SK-N-SH treated with all-trans-retinoic acid at 6 μM for 48 hours (cell line): Measurements from ENCODE around the gene MON2.

Source experiments
- ATAC-seq: fragments of 200-7000 bp; cut with Tn5 transposase; 3 replicates; pipeline ENCODE4 v1.9.1; 2020; ENCODE audit warnings: mild to moderate bottlenecking, moderate library complexity
- BACH2 ChIP-seq: fragments of 250-450 bp; sonication (Bioruptor Pico); IDR thresholded peaks from 2 replicates; pipeline ENCODE4 v1.9.0; 2021; ENCODE audit warnings: mild to moderate bottlenecking, borderline replicate concordance
- CSDC2 ChIP-seq: fragments of 250-450 bp; sonication (Bioruptor Pico); IDR thresholded peaks from 2 replicates; pipeline ENCODE4 v1.5.0; 2020; ENCODE audit warnings: mild to moderate bottlenecking, moderate library complexity
- ESRRG ChIP-seq: fragments of 250-450 bp; sonication (Bioruptor Pico); IDR thresholded peaks from 2 replicates; pipeline ENCODE4 v1.6.1; 2021; ENCODE audit warnings: mild to moderate bottlenecking
- GLIS3 ChIP-seq: fragments of 250-450 bp; sonication (Bioruptor Pico); IDR thresholded peaks from 2 replicates; pipeline ENCODE4 v1.5.0; 2020; ENCODE audit warnings: mild to moderate bottlenecking, moderate library complexity
- ISL1 ChIP-seq: fragments of 250-450 bp; sonication (Bioruptor Pico); IDR thresholded peaks from 2 replicates; pipeline ENCODE4 v2.1.2; 2022; ENCODE audit warnings: mild to moderate bottlenecking, moderate library complexity
- OSR1 ChIP-seq: fragments of 250-450 bp; sonication (Bioruptor Pico); IDR thresholded peaks from 2 replicates; pipeline ENCODE4 v1.8.0; 2022; ENCODE audit warnings: moderate library complexity, mild to moderate bottlenecking, inconsistent platforms
- PATZ1 ChIP-seq: fragments of 250-450 bp; sonication (Bioruptor Pico); IDR thresholded peaks from 2 replicates; pipeline ENCODE4 v1.8.0; 2020; ENCODE audit warnings: mild to moderate bottlenecking, moderate library complexity, borderline replicate concordance
- PPARA ChIP-seq: fragments of 250-450 bp; sonication (Bioruptor Pico); IDR thresholded peaks from 2 replicates; pipeline ENCODE4 v1.5.0; 2020; ENCODE audit warnings: mild to moderate bottlenecking, borderline replicate concordance
- RARB ChIP-seq: fragments of 250-450 bp; sonication (Bioruptor Pico); IDR thresholded peaks from 2 replicates; pipeline ENCODE4 v1.8.0; 2021; ENCODE audit warnings: mild to moderate bottlenecking, moderate library complexity
- SNAI2 ChIP-seq: fragments of 250-450 bp; sonication (Bioruptor Pico); IDR thresholded peaks from 2 replicates; pipeline ENCODE4 v1.5.0; 2020; ENCODE audit warnings: mild to moderate bottlenecking, moderate library complexity
- TCF4 ChIP-seq: fragments of 250-450 bp; sonication (Bioruptor Pico); IDR thresholded peaks from 2 replicates; pipeline ENCODE4 v1.8.0; 2021; ENCODE audit warnings: mild to moderate bottlenecking, moderate library complexity, borderline replicate concordance
- TOX ChIP-seq: fragments of 250-450 bp; sonication (Bioruptor Pico); IDR thresholded peaks from 2 replicates; pipeline ENCODE4 v1.8.0; 2021; ENCODE audit warnings: mild to moderate bottlenecking, moderate library complexity, borderline replicate concordance
- ZC3H10 ChIP-seq: fragments of 250-450 bp; sonication (Bioruptor Pico); IDR thresholded peaks from 2 replicates; pipeline ENCODE4 v1.5.1; 2021; ENCODE audit warnings: mild to moderate bottlenecking, moderate library complexity
- ZFP3 ChIP-seq: fragments of 250-450 bp; sonication (Bioruptor Pico); IDR thresholded peaks from 2 replicates; pipeline ENCODE4 v1.5.0; 2020; ENCODE audit warnings: mild to moderate bottlenecking, moderate library complexity
- ZNF70 ChIP-seq: fragments of 450-650 bp; formaldehyde crosslinking; IDR thresholded peaks from 2 replicates; pipeline ENCODE4 v1.5.0; 2020; ENCODE audit warnings: mild to moderate bottlenecking, moderate library complexity
- ZNF8 ChIP-seq: fragments of 450-650 bp; formaldehyde crosslinking; IDR thresholded peaks from 2 replicates; pipeline ENCODE4 v1.5.0; 2020; ENCODE audit warnings: mild to moderate bottlenecking, moderate library complexity
- TF ChIP-seq, protein P1 (sequence below): fragments of 250-450 bp; sonication (Bioruptor Pico); IDR thresholded peaks from 2 replicates; pipeline ENCODE4 v1.5.0; 2020; ENCODE audit warnings: mild to moderate bottlenecking, moderate library complexity
- TF ChIP-seq, protein P2 (sequence below): fragments of 250-450 bp; sonication (Bioruptor Pico); IDR thresholded peaks from 2 replicates; pipeline ENCODE4 v1.8.0; 2021; ENCODE audit warnings: low read depth, mild to moderate bottlenecking, moderate library complexity, borderline replicate concordance
- TF ChIP-seq, protein P3 (sequence below): fragments of 250-450 bp; sonication (Bioruptor Pico); IDR thresholded peaks from 2 replicates; pipeline ENCODE4 v1.5.1; 2021; ENCODE audit warnings: mild to moderate bottlenecking, moderate library complexity

The MON2 gene

DNA sequence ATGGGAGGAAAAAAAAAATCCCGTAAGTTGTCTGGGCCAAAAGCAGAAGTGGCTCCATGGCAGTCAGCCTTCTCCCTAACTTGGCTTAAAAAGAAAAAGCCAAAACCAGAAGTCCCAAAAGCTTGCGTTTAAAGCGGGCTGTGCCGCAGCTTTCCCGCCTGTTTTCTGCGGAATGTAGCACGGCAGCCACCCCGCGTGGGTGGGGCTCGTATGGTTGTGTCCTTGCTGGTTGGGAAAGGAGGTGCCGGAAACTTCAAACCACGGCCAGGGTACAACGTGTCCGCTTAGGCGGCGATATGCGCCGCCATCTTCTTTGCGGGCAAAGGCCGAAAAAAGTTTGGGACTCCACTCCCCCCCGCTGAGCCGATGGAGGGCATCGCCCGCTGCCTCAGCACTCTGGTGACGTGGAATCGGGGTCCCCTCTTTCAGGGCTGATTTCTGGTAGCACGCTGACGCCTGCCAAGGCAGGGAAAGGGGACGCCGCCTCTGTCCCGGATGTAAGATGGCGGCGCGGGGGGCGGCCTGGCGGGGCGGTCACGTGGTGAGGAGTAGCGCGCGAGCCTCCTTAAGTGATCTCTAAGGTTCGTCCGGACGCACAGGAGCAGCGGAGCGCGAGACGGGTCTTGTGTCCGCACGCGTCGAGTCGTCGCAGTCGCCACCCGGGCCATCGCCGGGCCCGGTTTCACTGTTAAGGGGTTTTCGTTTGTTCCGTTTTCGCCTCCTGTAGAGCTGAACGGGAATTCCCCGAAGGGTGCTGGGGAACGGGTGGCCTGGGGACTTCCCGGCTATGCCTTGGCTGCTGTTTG, 135.8 kb downstream of the MON2 start (continued):
- TF ChIP-seq, protein P1, sequence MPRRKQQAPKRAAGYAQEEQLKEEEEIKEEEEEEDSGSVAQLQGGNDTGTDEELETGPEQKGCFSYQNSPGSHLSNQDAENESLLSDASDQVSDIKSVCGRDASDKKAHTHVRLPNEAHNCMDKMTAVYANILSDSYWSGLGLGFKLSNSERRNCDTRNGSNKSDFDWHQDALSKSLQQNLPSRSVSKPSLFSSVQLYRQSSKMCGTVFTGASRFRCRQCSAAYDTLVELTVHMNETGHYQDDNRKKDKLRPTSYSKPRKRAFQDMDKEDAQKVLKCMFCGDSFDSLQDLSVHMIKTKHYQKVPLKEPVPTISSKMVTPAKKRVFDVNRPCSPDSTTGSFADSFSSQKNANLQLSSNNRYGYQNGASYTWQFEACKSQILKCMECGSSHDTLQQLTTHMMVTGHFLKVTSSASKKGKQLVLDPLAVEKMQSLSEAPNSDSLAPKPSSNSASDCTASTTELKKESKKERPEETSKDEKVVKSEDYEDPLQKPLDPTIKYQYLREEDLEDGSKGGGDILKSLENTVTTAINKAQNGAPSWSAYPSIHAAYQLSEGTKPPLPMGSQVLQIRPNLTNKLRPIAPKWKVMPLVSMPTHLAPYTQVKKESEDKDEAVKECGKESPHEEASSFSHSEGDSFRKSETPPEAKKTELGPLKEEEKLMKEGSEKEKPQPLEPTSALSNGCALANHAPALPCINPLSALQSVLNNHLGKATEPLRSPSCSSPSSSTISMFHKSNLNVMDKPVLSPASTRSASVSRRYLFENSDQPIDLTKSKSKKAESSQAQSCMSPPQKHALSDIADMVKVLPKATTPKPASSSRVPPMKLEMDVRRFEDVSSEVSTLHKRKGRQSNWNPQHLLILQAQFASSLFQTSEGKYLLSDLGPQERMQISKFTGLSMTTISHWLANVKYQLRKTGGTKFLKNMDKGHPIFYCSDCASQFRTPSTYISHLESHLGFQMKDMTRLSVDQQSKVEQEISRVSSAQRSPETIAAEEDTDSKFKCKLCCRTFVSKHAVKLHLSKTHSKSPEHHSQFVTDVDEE (CRISPR knock-in tag): no peak
- TF ChIP-seq GLIS3 (CRISPR knock-in tag) (no peak), ESRRG (no peak), RARB (no peak), TOX (no peak), PPARA (no peak)

- ATAC-seq: peak; percentile 89
- TF ChIP-seq GLIS3 (CRISPR knock-in tag): 0 out of 2 replicates have a peak, but pooled peaks have one; percentile 5
- no peak for TF ChIP-seq ZC3H10 (CRISPR knock-in tag)
- TF ChIP-seq, all 23 proteins: peak for 1
Measured at GRCh38 chr12:62603061-62603810, 136.6 kb downstream of the MON2 start.

DNA sequence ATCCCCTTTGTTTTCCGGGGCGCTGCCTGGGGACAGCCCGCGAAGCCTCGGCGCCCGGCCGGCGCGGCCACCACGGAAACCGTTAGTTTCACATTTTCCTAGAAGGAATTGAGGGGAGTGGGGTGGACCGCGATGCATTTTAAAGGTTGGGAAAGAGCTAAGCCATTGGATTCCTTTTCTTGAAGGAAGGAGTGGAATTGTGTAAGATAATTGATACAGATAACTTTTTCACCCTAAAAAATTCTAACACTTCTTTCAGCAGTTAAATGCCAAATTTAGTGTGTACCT, 137.1 kb downstream of the MON2 start:
- ATAC-seq: no peak
- TF ChIP-seq BACH2 (CRISPR knock-in tag) (no peak), OSR1 (CRISPR knock-in tag) (no peak), ZFP3 (no peak), ZNF70 (CRISPR knock-in tag) (no peak), ESRRG (no peak), GLIS3 (CRISPR knock-in tag) (no peak), SNAI2 (CRISPR knock-in tag) (no peak), PPARA (no peak), ZNF8 (no peak), TCF4 (CRISPR knock-in tag) (no peak)
- TF ChIP-seq, protein P2, sequence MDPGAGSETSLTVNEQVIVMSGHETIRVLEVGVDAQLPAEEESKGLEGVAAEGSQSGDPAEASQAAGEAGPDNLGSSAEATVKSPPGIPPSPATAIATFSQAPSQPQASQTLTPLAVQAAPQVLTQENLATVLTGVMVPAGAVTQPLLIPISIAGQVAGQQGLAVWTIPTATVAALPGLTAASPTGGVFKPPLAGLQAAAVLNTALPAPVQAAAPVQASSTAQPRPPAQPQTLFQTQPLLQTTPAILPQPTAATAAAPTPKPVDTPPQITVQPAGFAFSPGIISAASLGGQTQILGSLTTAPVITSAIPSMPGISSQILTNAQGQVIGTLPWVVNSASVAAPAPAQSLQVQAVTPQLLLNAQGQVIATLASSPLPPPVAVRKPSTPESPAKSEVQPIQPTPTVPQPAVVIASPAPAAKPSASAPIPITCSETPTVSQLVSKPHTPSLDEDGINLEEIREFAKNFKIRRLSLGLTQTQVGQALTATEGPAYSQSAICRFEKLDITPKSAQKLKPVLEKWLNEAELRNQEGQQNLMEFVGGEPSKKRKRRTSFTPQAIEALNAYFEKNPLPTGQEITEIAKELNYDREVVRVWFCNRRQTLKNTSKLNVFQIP (CRISPR knock-in tag): no peak
- TF ChIP-seq, protein P1 (CRISPR knock-in tag): no peak
- TF ChIP-seq, protein P3, sequence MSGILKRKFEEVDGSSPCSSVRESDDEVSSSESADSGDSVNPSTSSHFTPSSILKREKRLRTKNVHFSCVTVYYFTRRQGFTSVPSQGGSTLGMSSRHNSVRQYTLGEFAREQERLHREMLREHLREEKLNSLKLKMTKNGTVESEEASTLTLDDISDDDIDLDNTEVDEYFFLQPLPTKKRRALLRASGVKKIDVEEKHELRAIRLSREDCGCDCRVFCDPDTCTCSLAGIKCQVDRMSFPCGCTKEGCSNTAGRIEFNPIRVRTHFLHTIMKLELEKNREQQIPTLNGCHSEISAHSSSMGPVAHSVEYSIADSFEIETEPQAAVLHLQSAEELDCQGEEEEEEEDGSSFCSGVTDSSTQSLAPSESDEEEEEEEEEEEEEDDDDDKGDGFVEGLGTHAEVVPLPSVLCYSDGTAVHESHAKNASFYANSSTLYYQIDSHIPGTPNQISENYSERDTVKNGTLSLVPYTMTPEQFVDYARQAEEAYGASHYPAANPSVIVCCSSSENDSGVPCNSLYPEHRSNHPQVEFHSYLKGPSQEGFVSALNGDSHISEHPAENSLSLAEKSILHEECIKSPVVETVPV: no peak

- ATAC-seq: no peak
- no peak for TF ChIP-seq PATZ1
- TF ChIP-seq ZFP3: no peak
- TF ChIP-seq SNAI2 (CRISPR knock-in tag): no peak
- no peak for TF ChIP-seq CSDC2 (CRISPR knock-in tag)
- TF ChIP-seq, protein P3: no peak
- TF ChIP-seq ZNF70 (CRISPR knock-in tag): no peak
- TF ChIP-seq BACH2 (CRISPR knock-in tag): no peak
- TF ChIP-seq ISL1: no peak
- TF ChIP-seq ESRRG: no peak
- TF ChIP-seq TCF4 (CRISPR knock-in tag): no peak
- no peak for TF ChIP-seq OSR1 (CRISPR knock-in tag)
Measured at GRCh38 chr12:62604373-62604772, 137.7 kb downstream of the MON2 start.
